SU-DHL-6 (cell line): ENCODE measurements around the gene DDX24.

Source experiments
- CTCF ChIP-seq: fragments of 200-600 bp; sonication (generic); IDR thresholded peaks from one replicate; pipeline ENCODE4 v1.5.1; 2017; ENCODE audit warnings: antibody characterized with exemption, mild to moderate bottlenecking, low read length, moderate library complexity; ENCODE audit not compliant: insufficient read depth, poor library complexity, severe bottlenecking
- EZH2phosphoT487 ChIP-seq: fragments of 200-600 bp; sonication (generic), shearing (Covaris generic); conservative IDR thresholded peaks from 2 replicates; pipeline ENCODE4 v1.6.1; 2018; ENCODE audit warnings: mild to moderate bottlenecking, antibody characterized with exemption, low read length, moderate library complexity, mixed read lengths

- TF ChIP-seq CTCF = no peak
- TF ChIP-seq EZH2phosphoT487 = no peak
Observed at GRCh38 chr14:94044476-94045091, 36.4 kb downstream of the DDX24 start.
